Measurements from ENCODE around the gene SERINC3.

GRCh38 chr20:44485830-44486198 is 36.1 kb downstream of the SERINC3 start:
- TF ChIP-seq CTCF (IDR thresholded peaks at IDR 0.05), result no peak
- no peak for TF ChIP-seq EZH2 (IDR thresholded peaks at IDR 0.05; ENCODE audit: borderline replicate concordance, insufficient read depth, low read depth, low read length, poor library complexity, severe bottlenecking)

Measured in B cell (primary cell).